GM12872 (cell line): ENCODE results near the gene USP35.

Source experiments
- CTCF ChIP-seq: IDR thresholded peaks from 3 replicates; pipeline ENCODE4 v1.5.1; 2011; ENCODE audit warnings: low read depth, mild to moderate bottlenecking, low read length, moderate library complexity; ENCODE audit not compliant: insufficient read depth

The USP35 gene, protein sequence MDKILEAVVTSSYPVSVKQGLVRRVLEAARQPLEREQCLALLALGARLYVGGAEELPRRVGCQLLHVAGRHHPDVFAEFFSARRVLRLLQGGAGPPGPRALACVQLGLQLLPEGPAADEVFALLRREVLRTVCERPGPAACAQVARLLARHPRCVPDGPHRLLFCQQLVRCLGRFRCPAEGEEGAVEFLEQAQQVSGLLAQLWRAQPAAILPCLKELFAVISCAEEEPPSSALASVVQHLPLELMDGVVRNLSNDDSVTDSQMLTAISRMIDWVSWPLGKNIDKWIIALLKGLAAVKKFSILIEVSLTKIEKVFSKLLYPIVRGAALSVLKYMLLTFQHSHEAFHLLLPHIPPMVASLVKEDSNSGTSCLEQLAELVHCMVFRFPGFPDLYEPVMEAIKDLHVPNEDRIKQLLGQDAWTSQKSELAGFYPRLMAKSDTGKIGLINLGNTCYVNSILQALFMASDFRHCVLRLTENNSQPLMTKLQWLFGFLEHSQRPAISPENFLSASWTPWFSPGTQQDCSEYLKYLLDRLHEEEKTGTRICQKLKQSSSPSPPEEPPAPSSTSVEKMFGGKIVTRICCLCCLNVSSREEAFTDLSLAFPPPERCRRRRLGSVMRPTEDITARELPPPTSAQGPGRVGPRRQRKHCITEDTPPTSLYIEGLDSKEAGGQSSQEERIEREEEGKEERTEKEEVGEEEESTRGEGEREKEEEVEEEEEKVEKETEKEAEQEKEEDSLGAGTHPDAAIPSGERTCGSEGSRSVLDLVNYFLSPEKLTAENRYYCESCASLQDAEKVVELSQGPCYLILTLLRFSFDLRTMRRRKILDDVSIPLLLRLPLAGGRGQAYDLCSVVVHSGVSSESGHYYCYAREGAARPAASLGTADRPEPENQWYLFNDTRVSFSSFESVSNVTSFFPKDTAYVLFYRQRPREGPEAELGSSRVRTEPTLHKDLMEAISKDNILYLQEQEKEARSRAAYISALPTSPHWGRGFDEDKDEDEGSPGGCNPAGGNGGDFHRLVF

GRCh38 chr11:78188286-78189173 is at the start of gene USP35, which contains the start of gene KCTD21:
Gene USP35, plus strand, starts transcription at chr11:78188919. Its CDS starts 7,327 bp downstream, at chr11:78196246.
Gene KCTD21, minus strand, starts transcription at chr11:78188626. Its CDS starts 14,072 bp downstream, at chr11:78174554.
- TF ChIP-seq CTCF, result no peak

DNA sequence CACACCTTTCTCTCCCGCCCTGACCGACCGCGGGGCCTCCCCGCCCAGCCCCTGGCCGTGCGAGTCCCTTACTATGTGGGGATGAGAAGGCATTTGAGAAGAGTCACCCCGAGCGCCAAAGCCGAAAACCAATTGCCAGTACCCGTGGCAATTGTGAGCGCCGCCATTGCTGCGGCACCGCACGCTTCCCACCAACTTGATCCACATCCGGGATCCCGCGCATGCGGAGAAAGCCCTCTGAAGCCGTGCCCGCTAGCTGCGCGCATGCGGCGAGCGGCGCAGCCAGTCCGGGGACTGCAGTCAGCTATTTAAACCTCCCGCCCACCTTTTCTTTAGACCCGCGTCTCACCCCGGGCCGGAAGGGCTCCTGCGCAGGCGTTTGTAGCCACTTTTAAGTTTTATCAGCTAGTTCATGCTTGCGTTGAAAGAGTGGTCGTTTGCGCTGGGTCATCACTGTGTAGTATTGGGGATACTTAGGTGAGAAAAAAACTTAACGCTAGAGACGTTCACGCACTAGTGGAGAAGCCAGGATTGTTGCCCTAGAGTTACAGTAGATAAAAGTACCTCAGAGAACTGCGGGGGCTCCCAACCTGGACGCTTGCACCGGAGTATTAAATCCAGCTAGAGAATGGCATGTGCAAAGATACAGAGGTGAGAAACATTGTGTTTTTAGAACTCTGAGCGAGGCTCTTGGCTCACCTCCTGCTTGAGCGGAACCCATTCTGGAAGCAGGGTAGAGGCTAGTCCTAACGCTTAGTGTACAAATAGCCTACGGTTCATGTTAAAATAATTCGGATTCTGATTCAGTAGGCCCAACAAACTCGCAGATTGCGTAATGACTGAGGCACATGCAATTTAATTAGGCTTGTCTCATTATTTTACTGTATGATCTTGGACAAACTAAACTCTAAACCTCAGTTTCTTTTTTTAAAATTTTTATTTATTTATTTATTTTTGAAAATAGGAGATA is 49.0 kb upstream of the USP35 start, which contains the start of gene ALG8:
Gene ALG8 (minus strand): TSS at position 205 of the 970 bp plus-strand sequence. CDS start 38 bp downstream, at position 167.
- TF ChIP-seq CTCF, result no peak

- no peak for TF ChIP-seq CTCF
Observed at GRCh38 chr11:78140392-78141077, 48.2 kb upstream of the USP35 start.

DNA sequence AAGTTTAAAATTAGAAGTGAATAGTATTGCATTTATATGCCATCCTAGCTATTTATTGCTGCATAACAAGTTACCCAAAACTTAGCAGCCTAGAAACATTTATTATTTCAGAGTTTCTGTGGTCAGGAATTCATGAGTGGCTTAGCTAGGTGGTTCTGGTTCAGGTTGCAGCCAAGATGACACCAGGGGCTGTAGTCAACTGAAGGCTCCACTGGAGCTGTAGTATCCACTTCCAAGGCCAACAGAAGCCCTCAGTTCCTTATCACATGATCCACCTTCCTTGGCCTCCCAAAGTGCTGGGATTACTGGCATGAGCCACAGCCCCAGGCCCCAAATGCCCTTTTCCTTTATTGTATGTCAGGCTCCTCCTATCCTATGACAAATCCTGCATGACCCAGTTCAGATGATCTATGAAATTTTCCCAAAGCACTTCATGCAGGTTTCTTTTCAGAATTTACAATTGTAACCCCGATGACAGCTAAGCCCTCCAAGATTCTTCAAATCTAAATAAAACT is 43.2 kb upstream of the USP35 start:
- TF ChIP-seq CTCF, result no peak

GRCh38 chr11:78147807-78148206 is 40.9 kb upstream of the USP35 start:
- TF ChIP-seq CTCF, result no peak
